NOMO-1 treated with DMSO at 0.1 percent for 48 hours (cell line): ENCODE data around the gene TIMM17B.

Source experiments
- DNase-seq: peaks from one replicate; lab custom pipeline; 2025; ENCODE audit not compliant: unreplicated experiment; lab: John Stamatoyannopoulos, UW

Gene TIMM17B

DNA sequence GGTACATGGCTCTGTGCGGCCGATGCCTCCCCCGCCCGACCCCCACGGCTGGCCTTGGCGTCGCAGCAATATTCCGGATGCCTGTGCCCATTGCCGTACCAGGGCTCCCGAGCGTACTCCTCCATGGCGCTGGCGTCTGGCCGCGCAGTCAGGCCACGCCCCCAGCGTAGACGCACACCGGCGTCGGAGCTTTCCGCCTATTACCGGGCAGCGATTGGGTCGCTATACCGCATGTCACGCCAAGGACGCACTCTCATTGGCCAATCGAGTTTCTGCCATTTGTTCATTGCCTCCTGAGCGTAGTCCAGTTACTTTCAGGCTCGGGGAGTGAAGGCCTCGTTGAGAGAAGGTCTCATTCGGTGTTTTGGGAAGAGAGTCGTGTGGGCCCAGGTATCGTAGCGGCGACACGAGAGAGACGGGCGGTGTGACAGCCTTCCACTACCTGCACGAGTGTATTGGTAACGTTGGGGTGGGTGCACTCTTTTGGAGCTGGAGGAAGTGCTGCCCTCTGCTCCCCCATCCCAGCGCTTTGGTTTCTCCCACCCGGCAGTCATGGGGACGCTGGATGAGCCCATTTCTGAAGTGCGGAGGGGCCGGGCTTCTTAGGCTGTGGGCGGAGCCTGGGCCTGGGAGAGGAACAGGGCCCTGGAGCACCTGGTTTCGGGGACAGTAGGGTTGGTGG is at the start of gene TIMM17B, which contains the start of gene PQBP1:
Gene TIMM17B (minus strand): TSS at position 144 of the 682 bp plus-strand sequence. CDS start 19 bp downstream, at position 125.
Gene PQBP1 (plus strand): TSS at position 306 of the 682 bp plus-strand sequence. CDS start 580 bp downstream, outside the sequence.
- DNase-seq, result peak; percentile 80

DNA sequence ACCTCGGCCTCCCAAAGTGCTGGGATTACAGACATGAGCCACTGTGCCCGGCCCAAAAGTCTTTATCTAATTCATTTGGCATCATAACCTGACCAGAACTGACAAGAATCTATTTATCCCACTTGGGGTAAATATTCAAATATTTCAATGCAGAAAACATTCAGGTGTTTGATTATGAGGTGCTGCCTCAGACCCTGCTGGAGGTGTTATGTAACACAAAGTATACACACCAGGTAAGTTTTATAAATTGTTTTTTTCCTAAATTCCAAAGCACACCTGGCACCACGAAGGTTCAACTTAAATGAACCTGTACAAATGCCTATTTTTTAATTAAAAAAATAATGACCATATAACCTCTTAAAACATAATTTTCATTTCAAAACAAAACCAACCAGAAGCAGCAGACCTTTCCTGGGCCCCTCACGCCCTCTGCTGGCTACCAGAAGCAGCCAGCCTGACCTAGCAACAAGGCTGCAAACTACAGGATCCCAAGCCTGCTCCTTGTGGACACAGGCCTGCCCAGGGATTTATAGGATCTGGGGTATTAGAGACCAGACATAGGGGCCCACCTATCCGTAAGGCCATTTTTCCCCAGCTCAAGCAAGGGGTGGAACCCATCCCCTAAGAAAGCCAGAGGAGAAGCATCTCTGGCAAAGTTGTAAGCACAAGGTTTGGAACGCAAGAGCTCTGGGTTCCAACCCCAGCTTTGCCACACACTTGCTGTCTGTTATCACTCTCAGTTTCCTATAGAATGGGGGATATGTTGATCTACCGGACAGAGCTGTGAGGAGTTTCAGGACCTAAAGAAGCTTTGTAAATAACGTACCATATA is 48.2 kb upstream of the TIMM17B start:
- DNase-seq, result peak; percentile 11

DNA sequence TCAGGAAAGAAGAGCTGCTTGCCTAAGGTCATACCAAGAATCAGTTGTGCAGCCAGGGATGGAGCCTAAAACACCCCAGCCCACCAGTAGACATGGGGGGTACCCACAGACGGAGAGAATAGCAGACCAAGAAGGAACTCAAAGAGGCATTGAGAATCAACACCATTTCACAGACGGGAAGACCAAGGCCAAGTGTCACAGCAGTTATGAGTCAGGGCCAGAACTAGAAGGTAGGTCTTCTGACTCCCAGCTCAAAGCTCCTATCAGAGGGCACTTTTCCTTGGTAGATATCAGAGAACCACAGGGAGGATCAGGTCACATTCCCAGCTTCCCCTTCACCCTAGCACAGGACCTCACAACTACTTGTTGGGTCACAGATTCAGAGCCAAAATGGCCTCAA is 45.3 kb upstream of the TIMM17B start:
- DNase-seq, result no peak

DNA sequence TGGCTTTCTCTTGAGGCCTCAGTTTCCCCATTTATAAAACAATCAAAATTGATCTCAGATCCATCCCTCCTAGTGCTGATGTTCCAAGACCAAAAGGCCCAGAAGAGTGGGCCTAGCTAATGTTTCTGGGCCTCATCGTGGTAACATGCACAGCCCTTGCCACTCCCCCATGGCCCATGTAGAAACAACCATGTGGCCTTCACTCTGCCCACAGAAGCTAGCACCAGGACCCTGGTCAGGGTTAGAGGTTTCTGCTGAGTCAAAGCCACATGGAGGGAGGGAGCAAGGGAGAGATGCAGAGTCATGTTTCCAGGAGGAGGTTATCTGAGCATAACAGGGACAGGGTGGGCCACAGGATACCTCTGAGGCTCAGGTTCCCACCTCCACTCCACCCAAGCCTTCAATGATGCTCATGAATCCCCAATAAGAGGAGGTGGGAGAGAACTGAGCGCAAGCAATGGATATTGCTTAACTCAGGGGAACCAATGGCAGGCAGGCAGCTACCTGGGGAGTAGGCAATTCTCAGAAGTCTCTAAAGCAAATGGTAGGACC is 42.9 kb upstream of the TIMM17B start:
- DNase-seq, result no peak

DNA sequence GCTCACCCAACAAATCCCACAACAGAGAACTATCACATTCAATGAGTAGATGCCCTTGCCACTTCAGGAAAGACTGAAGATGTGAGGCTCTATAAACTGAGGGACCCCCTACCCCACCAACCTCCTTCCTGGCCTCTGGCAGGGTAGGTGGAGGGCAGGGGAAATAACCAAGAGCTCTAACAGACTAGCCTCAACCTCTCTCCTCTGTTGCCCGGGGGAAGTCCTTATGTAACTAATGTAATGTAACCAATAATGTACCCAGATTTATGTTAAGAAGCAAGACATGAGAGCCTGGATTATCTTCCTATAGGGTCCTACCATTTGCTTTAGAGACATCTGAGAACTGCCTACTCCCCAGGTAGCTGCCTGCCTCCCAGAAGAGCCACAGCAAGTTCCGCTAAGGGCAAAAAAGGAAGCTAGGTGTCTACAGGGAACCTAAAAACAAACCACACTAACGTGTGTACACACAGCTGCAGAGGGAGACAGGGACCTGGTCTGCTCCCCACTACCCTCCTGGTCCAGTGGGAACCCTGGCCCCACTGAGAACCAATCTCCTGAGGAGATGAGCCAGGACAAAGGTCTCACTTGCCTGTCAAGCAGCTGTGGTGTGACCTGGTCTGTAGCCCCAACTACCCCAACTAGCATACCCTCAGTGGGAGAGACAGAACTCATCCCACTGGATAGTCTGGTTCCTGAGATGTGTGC is 42.1 kb upstream of the TIMM17B start:
- DNase-seq, result no peak

DNA sequence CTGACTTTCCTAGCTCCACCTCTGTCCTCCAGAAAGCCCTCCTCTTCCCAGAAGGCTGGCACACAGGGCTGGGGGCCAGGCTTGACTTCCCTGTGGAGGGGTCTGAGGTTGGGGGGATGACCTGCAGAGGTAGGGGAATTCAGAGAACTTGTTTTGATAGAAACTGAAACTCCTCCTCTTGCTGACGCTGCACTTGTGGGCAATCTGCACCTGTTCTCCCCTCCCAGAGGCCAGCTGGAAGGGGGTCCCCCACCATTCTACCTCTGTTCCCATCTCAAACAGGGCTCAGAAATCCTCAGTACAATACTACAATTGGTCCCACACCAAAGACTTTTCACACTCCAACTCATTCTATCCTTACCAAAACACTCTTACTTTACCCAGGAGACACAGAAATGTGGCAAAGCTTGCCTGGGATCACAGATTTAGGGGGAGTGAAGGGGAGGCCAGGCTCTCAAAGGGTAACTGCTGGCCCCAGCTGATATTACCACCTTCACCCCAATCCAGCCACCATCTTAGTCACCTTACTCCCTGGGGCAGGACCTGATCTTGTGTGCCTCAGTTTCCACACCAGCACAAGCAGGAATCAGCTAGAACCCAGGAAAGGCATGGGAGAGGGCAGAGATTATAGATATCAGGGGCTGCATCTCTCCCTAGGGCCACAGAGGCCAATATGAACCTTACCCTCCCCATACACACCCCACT is 41.3 kb upstream of the TIMM17B start:
- DNase-seq, result no peak

DNA sequence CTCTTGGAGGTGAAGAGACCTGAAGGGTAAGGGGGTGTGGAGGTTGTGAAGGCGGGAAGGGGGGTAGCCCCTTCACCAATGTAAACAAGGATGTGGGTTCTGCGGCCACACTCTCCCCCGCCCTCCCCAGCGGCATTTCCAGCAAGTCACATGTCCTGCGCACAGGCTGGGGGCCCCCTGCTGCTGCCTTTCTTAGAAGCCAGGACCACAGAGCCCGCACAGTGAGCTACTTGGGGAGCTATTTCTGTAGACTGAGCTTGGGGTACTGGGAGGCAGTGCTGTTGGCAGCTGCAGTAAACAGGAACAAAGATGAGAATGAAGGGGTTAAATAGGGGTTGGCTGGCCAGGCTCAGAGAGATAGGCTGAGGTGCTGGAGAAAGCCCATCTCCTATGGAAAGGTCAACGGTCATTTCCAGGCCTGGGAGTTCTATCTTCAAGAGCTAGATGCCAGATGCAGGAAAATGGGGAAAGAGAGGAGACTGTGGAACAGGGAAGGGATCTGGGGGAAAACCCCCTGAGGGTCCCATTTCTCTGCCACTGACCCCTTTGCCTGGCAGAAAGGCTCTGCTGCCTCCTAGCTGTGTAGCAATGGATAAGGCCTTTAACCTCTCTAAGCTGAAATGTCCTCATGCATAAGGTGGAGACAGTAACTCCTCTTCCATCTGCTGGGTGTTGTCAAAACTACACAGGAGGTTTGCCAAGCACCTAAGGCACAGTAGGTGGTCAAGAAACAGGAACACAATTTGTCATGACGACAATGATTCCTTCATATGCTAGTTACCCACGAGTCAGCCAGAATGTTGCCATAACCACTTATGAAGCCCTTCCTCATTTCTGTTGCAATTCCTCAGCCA is 39.7 kb upstream of the TIMM17B start:
- peak; percentile 87 for DNase-seq

DNA sequence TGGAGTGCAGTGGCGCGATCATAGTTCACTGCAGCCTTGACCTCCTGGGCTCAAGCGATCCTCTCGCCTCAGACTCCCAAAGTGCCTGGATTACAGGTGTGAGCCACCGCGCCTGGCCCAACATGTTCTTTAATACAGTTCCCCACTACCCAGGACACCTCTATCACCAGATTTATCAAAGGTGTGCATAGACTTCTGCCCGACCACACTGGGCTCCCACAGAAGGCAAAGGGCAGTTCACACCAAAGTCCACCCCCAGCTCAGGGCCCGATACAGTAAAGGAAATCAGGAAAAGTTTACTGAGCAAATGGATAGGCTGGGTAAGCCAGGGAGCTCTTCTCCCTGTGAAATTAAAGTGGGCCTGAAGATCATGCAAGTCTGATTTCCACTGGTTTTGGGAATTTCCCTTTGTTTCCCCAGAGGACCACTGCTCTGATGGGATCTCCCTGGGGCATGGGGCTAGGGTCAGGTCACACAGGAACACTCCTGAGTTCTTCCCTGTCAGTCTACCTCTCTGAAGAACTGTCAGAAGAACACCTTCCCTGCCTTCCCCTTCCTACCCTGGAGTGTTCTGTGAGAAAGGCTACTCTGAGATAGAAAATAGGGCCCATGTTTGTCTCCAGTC is 39.0 kb upstream of the TIMM17B start:
- DNase-seq, result no peak

DNA sequence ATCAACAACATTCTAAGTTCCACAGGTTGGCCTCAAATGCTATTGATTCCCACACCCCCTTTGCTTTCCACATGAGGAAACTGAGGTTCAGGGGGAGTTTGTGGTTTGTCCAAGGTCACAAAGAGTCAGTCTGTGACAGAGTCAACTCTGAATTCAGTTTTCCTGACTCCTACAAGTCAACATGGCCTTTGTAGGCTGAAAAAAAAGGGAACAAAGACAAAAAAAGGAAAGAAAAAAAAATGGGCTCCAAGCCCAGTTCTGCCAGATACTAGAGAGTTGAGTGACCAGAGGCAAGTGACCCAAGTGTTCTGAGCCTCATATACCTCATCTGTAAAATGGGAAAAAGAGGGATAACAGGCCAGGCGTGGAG is 37.7 kb upstream of the TIMM17B start:
- DNase-seq, result no peak

DNA sequence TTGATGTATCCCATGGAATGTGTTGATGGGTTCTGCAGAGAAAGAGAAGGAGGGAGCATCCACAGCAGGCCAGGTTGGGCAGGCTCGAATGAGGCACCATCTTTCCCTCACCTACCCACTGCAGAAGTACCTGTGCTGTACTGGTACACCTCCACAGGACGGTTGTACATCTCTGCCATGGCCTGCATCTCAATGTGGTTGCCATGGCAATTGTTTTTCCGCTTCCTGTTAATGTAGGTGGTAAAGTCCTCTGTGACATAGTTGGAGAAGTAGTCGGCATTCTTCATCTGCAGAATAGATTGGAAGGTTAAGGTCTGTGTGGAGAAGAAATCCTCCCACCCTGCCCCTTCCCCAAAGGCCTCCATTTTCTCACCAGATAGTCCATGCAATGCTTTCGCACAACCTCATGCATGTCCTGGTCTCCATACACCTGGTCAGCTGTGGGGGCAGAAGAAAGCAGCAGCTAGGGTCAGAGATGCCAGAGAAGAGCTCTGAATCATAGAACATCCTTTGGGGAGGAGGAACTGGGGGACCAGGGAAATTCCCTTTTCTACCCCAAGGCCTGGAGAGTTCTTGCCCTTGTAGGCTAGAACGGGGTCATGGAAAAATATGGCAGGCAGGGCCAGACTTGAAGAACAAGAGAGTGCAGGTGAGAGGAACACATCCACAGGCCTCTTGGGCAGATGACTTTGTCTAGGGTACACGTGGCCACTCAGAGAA is 37.2 kb upstream of the TIMM17B start:
- no peak for DNase-seq

DNA sequence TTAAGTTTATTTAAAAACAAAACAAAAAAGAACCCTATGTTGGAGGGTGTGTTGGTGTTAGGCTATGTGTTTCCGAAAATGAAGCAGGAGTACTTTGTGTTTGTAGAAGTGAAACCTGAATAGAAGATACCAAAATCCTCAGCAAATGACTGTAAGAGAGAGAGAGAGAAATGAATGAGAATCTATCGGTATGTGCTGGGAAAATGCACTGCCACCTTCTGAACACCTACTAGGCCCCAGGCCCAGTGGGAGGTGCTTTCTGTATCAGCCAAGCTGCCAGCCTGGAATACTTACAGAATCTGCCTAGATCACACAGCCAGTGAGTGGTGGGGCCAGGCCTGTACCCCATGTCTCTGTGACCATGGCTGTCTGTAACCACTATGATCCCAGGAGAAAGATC is 36.2 kb upstream of the TIMM17B start:
- no peak for DNase-seq

DNA sequence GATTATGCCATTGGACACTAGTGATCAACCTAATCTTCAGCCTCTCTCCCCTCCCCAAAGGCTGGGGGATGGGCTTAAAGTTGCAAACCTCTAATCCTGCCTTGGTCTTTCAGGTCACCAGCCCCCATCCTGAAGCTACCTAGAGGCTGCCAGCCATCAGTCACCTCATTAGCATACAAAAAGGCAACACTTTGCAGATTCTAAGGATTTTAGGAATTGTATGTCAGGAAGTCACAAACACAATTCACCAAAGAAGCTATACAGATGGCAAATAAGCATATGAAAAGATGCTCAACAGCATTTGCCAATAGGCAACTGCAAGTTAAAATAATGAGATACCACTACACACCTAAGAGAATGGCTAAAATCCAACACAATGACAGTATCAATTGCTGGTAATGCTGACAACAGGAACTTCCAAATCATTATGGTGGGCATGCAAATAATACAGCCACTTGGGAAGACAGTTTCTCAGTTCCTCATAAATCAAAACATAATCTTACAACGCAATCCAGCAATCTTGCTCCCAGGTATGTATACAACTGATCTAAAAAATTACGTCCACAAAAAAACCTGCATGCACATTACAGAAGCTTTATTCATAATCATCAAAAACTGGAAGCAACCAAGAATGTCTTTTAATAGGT is 30.3 kb upstream of the TIMM17B start:
- no peak for DNase-seq

DNA sequence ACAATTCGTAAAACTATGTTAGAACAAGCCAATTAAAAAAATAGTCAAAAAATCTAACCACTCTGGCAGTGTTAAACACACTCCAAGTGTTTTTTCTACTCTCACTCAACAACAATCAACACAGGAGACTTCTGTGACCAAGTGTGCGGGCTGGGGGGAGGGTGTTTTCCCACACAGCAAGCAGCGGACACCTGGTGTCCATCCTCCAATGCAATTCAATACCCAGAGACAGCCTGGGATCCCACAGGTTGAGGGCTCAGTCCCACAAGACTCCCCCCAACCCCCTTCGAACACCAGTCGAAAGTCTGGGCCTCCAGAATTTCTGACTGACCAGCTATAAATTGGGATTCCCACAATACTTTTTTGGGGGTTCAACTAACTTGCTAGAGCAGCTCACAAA is 29.6 kb upstream of the TIMM17B start:
- no peak for DNase-seq

DNA sequence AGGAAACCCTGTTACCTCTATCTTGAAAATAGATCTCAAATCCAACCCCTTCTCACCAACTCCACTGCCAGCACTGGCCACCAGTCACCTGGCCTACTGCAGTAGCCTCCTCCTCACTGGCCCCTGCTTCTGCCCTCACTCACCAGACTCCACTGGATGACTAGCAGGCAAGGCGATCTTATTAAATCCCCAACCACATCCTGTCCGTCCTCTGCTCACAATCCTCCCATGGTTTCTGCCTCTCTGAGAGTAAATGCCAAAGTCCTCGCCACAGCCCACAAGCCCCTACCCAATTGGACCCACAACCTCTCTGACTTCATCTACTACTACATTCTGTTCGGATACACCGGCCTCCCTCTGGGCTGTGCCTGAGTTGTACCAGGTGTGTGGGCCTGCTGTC is 26.7 kb upstream of the TIMM17B start:
- no peak for DNase-seq

DNA sequence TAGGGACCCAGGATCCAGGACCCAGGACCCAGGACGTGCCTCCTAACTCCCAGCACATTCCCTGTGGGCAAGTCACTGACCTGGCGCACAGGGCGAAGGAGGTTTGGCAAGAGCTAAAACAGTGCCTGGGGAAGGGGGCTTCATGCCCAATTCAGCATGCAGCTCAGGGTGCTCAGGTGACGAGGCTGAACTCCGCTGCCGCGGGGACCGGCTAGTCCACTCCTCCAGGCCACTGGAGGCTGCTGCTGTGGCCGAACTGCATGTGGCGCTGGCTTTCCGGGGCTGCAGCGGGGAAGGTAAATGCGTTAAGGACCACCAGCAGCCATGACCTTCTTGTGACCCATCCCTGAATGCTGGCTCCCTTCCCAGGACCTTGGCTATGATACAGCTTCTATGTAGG is 26.2 kb upstream of the TIMM17B start:
- DNase-seq, result no peak

DNA sequence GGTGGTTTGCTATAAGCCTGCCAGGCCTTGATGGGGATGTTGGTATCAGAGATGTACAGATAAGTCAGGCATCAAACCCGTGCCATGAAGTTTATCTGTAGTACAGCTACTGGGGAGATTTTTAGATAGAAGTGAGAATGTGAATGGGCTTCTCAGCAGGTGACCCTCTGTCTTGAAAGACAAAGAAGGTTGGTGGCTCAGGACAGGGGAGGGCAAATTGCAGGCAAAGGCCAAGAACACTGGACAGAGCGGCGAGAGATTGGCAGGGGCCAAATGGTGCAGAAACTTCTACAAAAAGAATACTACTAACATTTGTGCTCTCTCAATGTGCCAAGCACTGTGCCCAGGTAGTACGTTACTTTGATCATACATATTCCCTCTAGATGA is 23.1 kb upstream of the TIMM17B start:
- DNase-seq, result no peak

DNA sequence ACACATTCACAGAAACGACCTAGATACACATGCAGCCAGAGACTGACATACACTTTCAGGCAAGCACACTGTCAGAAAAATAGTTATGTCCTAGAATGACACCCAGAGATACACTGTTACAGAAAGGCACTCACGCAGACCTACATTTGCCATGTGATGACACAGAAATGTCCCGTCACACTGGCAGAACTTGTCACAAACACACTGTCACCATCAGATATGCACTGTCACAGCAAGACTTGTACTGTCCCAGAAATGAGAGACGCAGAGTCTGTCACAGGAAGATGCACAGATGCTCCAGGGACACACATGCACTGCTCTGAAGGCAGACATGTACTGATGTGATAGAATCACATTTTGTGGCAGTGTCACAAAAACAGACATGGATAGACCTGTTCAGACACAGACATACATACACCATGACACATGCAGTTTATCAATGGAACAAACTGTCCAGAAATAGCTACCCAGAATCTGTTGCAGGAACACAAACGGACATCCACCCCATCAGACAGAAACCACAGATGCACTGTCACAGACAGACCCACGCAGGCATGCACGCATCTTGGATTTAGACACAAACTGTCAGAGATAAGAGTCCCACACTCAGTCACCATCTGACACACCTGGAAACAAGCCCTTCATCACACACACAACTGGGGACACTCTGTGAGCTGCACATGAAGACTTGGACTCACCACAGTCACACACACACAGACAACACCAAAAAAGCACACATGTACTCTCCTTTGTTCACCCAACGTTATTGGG is 22.6 kb upstream of the TIMM17B start:
- DNase-seq, result no peak
